ENCODE results near the gene TIMP3.

TIMP3 gene

GRCh38 chr22:32806296-32806695 is 4.8 kb downstream of the TIMP3 start:
- no peak for TF ChIP-seq CTCF (IDR thresholded peaks at IDR 0.05; ENCODE audit: control insufficient read depth, insufficient read depth, low read depth, low read length, missing control alignments)
- no peak for DNase-seq (ENCODE audit: low read depth)
- H3K4me3 ChIP-seq (ENCODE audit: control insufficient read depth, low read depth, low read length) = no peak overlapping the region

GRCh38 chr22:32808038-32808445 is 6.5 kb downstream of the TIMP3 start:
- no peak overlapping the region for H3K4me3 ChIP-seq (ENCODE audit: control insufficient read depth, low read depth, low read length)
- no peak for TF ChIP-seq CTCF (IDR thresholded peaks at IDR 0.05; ENCODE audit: control insufficient read depth, insufficient read depth, low read depth, low read length, missing control alignments)
- DNase-seq (ENCODE audit: low read depth) = no peak

GRCh38 chr22:32809786-32810554 is 8.5 kb downstream of the TIMP3 start:
- H3K4me3 ChIP-seq (ENCODE audit: control insufficient read depth, low read depth, low read length) = no peak overlapping the region
- DNase-seq (ENCODE audit: low read depth) = no peak
- TF ChIP-seq CTCF (IDR thresholded peaks at IDR 0.05; ENCODE audit: control insufficient read depth, insufficient read depth, low read depth, low read length, missing control alignments) = no peak

DNA sequence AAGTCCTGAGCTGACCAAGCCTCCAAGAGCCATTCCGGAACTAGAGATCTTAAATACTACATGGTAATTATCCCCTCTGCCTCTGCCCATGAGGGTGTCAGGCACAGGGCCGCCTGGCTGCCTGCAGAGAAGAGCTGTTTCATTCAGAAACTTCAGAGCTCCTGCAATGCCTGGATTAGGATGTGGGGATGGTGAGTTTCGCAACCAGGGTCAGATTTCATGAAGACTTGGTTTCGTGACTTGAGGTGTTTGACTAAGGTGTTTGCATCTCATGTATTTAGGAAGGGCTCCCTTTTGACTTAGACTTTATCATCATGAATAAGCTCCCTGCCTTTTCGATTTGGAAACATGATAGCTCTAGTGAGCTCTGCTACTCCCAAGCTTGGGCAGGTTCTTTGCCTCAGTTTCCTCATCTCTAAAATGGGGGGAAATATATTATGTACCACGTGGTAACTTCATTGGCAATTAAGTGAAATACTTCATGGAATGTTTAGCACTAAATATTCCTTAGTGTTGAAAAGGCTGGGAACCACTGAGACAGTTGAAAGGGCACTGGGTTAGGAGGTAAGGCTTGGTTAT is 9.1 kb downstream of the TIMP3 start:
- H3K4me3 ChIP-seq (ENCODE audit: control insufficient read depth, low read depth, low read length) = no peak overlapping the region
- no peak for DNase-seq (ENCODE audit: low read depth)
- no peak for TF ChIP-seq CTCF (IDR thresholded peaks at IDR 0.05; ENCODE audit: control insufficient read depth, insufficient read depth, low read depth, low read length, missing control alignments)

GRCh38 chr22:32811788-32812545 is 10.5 kb downstream of the TIMP3 start:
- H3K4me3 ChIP-seq (ENCODE audit: control insufficient read depth, low read depth, low read length) = no peak overlapping the region
- no peak for TF ChIP-seq CTCF (IDR thresholded peaks at IDR 0.05; ENCODE audit: control insufficient read depth, insufficient read depth, low read depth, low read length, missing control alignments)
- no peak for DNase-seq (ENCODE audit: low read depth)

DNA sequence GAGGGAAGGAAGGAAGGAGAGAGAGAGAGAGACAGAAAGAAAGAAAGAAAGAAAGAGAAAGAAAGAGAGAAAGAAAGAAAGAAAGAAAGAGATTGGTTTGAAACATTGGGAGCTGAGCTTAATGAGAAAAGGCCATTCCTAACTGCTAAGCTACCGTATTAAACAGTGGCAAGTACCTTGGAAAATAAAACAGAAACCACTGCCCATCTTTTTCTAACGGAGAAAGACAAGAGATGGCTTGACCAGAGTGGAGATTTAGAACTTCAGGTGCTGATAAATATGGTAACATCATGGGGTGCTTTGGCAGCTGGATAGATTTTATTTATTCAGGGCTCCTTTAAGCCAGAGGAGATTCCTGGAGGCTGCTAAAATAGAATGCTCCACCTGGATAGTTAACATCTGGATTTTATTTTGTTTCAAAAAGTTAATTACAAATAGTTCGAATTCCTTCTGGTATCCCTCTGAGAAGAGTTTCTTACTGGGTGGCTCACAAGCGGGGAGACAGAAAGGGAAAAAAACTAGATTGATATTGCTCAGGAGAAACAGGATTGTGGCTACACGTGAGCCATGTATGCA is 12.9 kb downstream of the TIMP3 start:
- no peak overlapping the region for H3K4me3 ChIP-seq (ENCODE audit: control insufficient read depth, low read depth, low read length)
- no peak for DNase-seq (ENCODE audit: low read depth)
- no peak for TF ChIP-seq CTCF (IDR thresholded peaks at IDR 0.05; ENCODE audit: control insufficient read depth, insufficient read depth, low read depth, low read length, missing control alignments)
